HTR-8/SVneo (cell line): ENCODE measurements around the gene METTL25B.

Experiments used
- DNase-seq: peaks from one replicate; pipeline ENCODE4 v3.0.0; 2011; ENCODE audit warnings: low spot score, mixed read lengths; ENCODE audit not compliant: insufficient read length
- FAIRE-seq: peaks from 2 replicates; lab custom pipeline; 2011; peaks lifted over from hg19 to GRCh38; lab: Jason Lieb, UNC

METTL25B gene

GRCh38 chr1:156721535-156721934 lies 6.7 kb upstream of the METTL25B start:
- FAIRE-seq (no peak), DNase-seq (no peak)

DNA sequence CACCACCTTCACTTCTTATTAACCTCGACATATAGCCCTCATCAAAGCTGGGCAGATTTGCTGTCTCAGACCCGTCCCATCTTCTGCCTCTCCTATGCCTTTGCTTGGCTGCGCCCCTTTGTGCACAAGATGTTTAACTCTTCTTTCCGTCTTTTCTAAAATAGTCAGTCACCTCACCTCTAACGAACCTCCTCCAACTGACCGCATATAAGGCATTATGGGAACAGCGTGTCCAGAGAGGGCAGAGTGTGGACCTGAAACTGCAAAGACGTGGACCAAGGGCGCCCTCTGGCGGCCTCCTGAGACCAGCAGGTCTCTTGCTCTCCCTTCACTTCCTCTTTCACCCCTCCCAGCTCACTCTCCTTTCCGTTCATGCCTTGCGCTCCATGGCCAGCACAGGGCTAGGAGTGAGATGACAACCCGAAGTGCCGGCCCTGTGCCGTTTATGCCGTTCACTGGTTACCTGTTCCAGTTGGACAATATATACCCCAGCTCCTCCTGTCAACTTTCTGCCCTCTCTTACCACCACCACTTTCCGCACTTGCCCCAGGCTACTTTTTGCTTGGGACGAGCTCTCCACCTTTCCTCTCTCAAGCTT lies 2.5 kb upstream of the METTL25B start:
- peak; percentile 73 for DNase-seq
- FAIRE-seq, result no peak

DNA sequence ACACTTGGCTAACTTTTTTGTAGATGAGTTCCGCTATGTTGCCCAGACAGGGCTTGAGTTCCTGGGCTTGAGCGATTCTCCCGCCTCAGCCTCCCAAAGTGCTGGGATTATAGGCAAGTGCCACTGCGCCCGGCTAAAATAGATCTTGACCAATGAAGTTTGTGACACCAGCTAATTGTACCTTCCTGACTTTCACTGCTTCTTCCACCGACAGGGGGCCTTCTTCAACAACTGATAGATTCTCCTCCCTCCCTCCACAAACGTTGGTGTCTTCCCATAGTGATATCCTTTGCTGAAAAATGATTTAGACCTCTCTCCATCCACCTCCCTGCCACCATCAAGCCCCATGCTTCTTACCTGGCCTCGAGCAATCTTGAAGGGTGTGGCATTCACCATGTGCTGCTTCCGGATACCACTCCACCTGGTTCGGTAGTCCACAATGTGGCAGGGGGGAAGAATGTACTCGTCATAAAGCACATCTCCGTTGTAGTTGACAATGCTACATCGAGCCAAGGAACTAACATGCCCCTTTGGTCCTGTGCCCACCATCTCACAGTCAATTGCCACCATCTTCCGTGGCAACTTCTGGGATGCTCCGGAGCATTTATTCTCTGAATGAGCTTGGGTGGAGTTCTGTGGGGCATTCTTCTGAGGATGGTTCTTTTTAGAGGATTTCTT lies 1.6 kb upstream of the METTL25B start:
- DNase-seq (no peak), FAIRE-seq (no peak)

GRCh38 chr1:156727492-156727891 lies 777 bp upstream of the METTL25B start:
- FAIRE-seq (no peak), DNase-seq (no peak)

DNA sequence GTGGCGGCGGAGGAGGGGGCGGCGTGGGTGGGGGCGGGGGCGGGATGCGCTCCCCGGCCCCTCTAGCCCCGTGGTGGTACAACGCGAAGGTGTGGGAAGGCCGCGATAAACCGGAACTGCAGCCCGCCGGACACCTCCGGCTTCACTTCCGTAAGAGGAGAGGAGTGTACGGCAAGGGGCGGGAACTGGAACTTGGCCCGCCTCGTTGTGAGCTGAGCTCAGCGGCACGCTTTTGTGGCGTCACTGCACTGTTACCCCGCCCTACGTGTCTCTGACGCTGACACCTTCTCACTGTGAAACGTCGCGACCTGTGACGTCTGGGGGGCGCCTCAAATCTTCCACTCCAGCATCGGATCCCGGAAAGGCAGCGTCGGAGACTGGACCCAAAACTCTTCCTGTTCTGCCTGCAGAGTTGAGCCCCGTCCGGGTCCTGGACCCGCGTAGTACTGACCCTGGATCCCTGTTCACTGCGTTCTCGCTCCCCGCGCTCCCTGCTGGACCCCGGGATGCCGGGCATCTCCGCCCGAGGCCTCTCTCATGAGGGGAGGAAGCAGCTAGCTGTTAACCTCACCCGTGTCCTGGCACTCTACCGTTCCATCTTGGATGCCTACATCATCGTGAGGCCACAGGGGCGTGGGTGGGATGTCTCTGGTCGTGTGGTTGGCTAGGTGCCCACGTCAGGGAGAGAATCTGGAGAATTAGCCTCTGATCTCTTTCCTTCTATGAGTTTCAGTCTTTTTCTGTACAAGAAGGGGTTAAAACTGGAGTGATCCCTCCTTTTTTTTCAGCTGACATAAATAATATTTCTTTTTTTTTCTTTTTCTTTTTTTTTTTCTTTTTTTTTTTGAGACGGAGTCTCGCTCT lies 562 bp downstream of the METTL25B start, which contains the start of gene ISG20L2:
ISG20L2 (minus strand) TSS at position 168 of the 864 bp plus-strand sequence. CDS start 1,114 bp downstream, outside the sequence.
- peak; percentile 62 for FAIRE-seq
- peak; percentile 90 for DNase-seq

DNA sequence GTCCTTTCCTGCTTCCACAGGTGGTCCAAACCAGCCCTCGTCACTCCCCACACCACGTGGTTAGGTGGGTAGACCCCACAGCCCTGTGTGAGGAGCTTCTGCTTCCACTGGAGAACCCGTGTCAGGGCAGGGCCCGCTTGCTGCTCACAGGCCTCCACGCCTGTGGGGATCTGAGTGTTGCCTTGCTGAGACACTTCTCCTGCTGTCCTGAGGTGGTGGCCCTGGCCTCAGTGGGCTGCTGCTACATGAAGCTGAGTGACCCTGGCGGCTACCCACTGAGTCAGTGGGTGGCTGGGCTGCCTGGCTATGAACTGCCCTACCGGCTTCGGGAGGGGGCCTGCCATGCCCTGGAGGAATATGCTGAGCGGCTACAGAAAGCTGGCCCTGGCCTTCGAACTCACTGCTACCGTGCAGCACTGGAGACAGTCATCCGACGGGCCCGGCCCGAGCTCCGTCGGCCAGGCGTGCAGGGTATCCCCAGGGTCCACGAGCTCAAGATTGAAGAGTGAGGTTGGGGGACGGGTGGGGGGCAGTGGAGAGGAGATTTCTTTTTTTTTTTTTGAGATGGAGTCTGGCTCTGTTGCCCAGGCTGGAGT lies 5.8 kb downstream of the METTL25B start:
- no peak for FAIRE-seq

DNA sequence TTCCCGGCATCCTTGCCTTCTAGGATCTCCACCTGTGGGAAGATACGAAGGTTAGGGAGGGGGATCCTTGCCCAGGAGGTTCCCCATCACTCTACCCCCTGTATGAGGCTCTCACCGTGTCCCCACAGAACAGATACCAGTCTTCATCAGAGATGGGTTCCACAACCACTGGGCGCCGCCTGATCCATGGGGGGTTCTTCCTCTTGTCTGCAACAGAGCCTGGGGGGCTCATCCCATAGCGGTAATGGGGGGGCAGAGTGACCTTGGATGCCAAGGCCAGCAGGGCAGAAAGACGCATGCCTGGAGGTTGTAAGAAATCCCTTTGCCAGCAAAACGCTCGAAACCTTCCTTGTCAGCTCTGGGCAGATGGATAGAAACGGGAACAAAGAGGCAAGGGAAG lies 10.1 kb downstream of the METTL25B start:
- no peak for DNase-seq
- no peak for FAIRE-seq

More for the DNA sequence above, 5.8 kb downstream of the METTL25B start:
- DNase-seq, result no peak

DNA sequence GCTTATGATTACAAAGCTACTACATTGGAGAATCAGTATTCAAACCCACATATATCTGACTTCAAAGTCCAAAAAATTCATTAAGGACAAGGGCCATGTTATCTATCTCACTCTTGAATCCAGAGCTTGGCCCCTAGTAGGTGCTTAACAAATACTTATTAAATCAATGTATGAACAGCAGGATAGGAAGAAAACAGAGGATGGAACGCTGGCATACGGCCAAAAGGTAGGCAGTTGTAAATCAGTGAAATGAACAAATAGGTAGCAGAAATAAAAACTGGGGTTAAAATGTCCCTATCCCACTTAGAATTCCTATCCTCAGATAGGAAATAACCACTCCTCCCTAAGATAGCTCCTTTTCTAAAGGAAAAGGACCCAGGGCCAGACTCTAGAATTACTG lies 10.6 kb downstream of the METTL25B start:
- no peak for FAIRE-seq
- DNase-seq, result no peak

DNA sequence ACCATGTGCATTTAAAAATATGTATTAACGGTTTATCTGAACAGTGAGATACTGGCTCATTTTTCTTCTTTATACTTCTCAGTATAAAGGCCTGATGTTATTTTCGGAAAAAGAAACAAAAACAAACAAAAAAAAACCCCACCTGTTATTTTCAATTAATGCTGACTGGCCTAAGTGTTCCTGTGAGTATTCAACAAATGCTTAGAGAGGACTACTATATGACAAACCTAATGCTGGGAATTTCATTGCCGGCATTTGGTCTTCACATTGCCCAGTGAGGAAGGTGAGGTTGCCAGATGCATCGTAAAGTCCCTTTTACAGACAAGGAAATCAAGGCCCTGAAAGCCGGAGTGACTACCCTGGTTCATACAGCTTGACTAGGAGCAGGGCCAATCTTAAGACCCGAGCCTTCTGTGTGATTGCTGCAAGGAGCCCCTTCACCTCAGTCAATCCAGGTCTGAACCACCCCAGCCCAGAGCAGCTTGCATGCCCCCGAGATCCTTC lies 12.0 kb downstream of the METTL25B start:
- FAIRE-seq, result no peak
- DNase-seq, result no peak

DNA sequence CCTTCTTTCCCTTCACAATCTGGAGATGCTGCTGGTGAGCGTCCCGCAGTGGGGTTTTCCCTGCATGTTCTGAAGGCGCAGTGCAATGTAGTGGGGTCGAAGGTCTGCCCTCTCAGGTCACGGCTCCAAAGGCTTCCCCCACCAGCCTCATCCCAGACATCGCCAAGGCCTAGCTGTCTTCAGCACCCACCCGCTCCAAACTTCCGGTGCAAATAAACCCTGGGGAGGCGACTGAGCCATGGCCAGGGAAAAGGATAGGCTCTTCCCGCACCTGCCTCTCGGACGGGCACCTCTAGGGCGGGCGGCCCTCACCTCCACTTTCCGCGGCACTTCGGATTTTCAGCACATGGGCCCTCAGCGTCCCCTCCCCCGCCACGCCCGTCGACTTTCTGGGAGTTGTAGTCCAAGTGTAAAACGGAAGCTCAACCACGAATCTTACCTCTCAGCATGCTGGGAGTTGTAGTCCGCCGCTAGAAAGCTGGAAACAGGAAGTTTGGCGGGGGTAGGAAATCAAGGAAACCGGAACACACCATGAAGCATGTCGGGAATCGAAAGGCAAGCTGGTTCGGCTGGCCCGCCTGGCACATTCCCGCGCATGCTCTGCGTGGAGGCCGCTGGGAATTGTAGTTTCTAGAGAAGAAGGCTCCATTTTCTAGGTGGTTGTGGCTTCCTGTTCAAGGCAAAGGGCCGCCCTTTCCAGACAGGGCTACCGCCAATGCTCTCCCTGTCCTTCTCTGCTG lies 12.6 kb downstream of the METTL25B start, which contains the start of gene MRPL24:
MRPL24 (minus strand) TSS at position 348 of the 740 bp plus-strand sequence. CDS start 2,384 bp downstream, outside the sequence.
- FAIRE-seq (peak; percentile 38), DNase-seq (peak; percentile 89)

GRCh38 chr1:156741481-156741983 lies 13.3 kb downstream of the METTL25B start:
- no peak for DNase-seq
- FAIRE-seq, result no peak

GRCh38 chr1:156742017-156742416 lies 13.7 kb downstream of the METTL25B start:
- no peak for FAIRE-seq
- no peak for DNase-seq

DNA sequence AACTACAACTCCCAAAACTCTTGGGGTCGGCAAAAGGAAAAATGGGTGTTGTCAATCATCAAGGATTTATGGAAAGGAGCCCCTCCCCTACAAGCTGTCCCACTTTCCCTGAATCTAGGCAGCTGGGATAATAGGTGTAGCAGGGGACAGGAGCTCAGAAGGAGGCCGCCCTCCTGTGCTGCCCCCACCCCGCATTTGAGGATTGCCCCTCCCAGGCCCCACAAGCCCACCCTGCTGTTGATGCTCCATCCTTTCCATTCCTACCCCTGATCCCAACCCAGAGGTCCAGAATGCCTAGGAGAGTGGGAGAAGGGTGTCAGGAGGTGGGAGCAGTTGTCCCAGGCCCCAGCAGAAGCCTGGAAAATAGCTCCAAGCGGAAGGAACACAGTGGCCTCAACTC lies 14.5 kb downstream of the METTL25B start:
- no peak for DNase-seq

GRCh38 chr1:156743367-156744302 lies 15.4 kb downstream of the METTL25B start:
- no peak for DNase-seq
- FAIRE-seq, result no peak

More for the DNA sequence above, 14.5 kb downstream of the METTL25B start:
- FAIRE-seq, result no peak

DNA sequence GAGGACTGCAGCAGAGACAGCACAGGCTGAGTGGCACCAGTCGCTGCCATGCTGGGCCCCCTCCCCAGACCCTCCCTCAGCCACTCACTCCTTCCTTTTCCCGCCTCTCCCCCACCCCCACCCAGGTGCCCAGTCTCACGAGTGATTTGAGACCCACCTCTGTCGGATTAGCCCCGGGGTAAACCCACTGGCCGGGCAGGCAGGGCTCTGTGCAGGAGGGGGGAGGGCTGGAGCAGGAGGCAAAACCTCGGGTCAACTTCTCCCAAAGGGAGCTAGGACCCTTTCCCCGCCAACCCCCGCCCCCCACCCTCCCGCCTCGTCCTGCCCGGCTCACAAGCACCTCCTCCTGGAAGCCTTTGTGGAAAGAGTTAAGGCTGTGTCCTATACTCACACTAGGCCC lies 16.1 kb downstream of the METTL25B start:
- DNase-seq, result no peak
- no peak for FAIRE-seq

DNA sequence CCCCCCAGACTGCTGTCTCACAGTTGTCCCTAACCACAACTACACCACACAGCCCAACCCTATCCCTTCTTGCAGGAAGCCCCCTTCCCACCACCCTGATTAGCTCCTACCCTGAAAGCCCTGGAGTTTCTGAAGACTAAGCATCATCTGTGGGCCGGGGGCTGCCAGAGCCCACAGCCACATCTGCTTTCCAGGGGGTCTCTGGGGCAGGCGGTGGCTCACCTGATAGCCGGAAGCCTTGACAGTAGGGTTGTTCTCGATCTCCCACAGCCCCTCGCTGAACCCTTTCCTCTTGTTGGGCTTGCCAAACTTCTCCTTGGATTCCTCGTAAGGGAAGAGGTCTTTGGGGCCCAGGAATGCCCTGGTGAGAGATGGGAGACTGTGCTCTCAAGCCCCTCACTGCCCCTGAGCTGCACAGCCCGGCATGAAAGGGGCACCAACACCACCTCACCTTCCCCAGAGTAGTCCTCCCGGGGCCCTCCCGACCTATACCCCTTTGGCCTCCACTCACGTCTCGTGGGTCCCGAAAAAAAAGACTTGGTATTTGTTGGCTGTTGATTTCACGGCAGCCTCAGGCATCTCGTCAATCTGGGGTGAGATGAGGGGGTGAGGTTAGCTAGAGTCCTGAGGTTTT lies 16.6 kb downstream of the METTL25B start:
- no peak for FAIRE-seq
- DNase-seq, result no peak

DNA sequence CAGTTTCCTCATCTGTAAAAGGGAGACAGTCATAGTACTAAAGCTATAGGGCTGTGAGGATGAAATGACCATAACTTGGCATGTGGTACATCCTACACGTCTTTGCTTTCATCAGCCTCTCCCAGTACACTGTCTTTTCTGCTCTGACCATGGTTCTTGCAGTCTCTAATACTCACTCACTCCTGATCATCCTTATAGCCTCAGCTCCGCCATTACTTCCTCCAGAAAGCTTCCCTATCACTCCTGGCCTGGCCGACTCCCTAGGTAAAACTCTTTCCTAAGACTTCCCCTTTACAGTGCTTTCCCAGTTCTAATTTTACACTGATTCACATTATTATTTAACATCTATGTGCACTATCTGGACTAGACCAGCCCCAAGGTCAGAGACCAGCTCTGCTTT lies 17.6 kb downstream of the METTL25B start:
- FAIRE-seq (no peak), DNase-seq (no peak)

DNA sequence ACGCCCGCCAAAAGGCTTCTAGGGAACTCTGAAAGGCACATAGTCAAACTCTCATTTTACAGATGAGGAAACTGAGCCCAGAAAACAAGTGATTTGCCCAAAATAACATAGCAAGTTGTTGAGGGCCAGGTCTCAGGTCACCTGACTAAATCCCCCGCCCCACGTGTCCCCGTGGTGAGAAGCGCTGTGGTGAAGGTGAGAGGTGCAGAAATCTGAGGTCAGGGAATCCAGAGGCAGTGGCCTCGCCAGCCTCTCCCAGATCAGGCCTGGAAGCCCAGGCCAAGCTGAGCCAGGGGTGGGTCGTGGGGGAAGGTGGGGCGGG lies 18.1 kb downstream of the METTL25B start:
- FAIRE-seq (no peak), DNase-seq (no peak)
